ENCODE data around the gene THEMIS. TPM values are rescaled to one million over a fixed set of nuclear protein-coding genes. Genes with fewer than 3 reads are reported as not detected.

THEMIS gene
- total RNA-seq, 3 donors from 2014 or later, result 0.96 to 2.6 (median 1.3) TPM

- no peaks in the 10 kb centered on the region for H3K36me3 ChIP-seq
- intact Hi-C loops (cut with DNase I; ENCODE audit: low total_unique reads), result no loop called here
Observed at GRCh38 chr6:127865108-127865507, 35.8 kb downstream of the THEMIS start.

GRCh38 chr6:127864701-127865100 is 36.2 kb downstream of the THEMIS start:
- Histone ChIP-seq H3K36me3 (no peaks in the 10 kb centered on the region), H3K27me3 (no peaks in the 10 kb centered on the region), H3K27ac (no peak overlapping the region), H3K4me3 (no peak overlapping the region), H3K9me3 (no peaks in the 10 kb centered on the region), H3K4me1 (no peaks in the 10 kb centered on the region)
- intact Hi-C loops (cut with DNase I; ENCODE audit: low total_unique reads), result no loop called here
- TF ChIP-seq CTCF (IDR thresholded peaks at IDR 0.05) (no peak), POLR2A (IDR thresholded peaks at IDR 0.05) (no peak), POLR2AphosphoS5 (IDR thresholded peaks at IDR 0.05) (no peak)
- DNase-seq (ENCODE audit: low spot score in 2 of 2), result no peak

More at GRCh38 chr6:127865108-127865507, 35.8 kb downstream of the THEMIS start:
- Histone ChIP-seq H3K4me3 (no peak overlapping the region), H3K27me3 (no peaks in the 10 kb centered on the region), H3K27ac (no peak overlapping the region), H3K9me3 (no peaks in the 10 kb centered on the region), H3K4me1 (no peaks in the 10 kb centered on the region)
- DNase-seq (ENCODE audit: low spot score in 2 of 2), result no peak
- TF ChIP-seq CTCF (IDR thresholded peaks at IDR 0.05) (no peak), POLR2AphosphoS5 (IDR thresholded peaks at IDR 0.05) (no peak), POLR2A (IDR thresholded peaks at IDR 0.05) (no peak)

- intact Hi-C loops (cut with DNase I; ENCODE audit: low total_unique reads), result no loop called here
- no peaks in the 10 kb centered on the region for H3K27me3 ChIP-seq
- DNase-seq (ENCODE audit: low spot score in 2 of 2), result no peak
- no peaks in the 10 kb centered on the region for H3K9me3 ChIP-seq
- no peak overlapping the region for H3K27ac ChIP-seq
- H3K36me3 ChIP-seq, result no peaks in the 10 kb centered on the region
- H3K4me1 ChIP-seq, result no peaks in the 10 kb centered on the region
- H3K4me3 ChIP-seq, result no peak overlapping the region
- TF ChIP-seq POLR2A (IDR thresholded peaks at IDR 0.05) (no peak), POLR2AphosphoS5 (IDR thresholded peaks at IDR 0.05) (no peak), CTCF (IDR thresholded peaks at IDR 0.05) (no peak)
Observed at GRCh38 chr6:127860723-127861122, 40.1 kb downstream of the THEMIS start.

- TF ChIP-seq CTCF (IDR thresholded peaks at IDR 0.05), result no peak
- no peak for TF ChIP-seq POLR2AphosphoS5 (IDR thresholded peaks at IDR 0.05)
- no peak for TF ChIP-seq POLR2A (IDR thresholded peaks at IDR 0.05)
- no peaks in the 10 kb centered on the region for H3K9me3 ChIP-seq
- H3K36me3 ChIP-seq, result no peaks in the 10 kb centered on the region
- no peak for DNase-seq (ENCODE audit: low spot score in 2 of 2)
- no peaks in the 10 kb centered on the region for H3K27me3 ChIP-seq
- H3K4me1 ChIP-seq, result no peaks in the 10 kb centered on the region
- no peak overlapping the region for H3K4me3 ChIP-seq
- H3K27ac ChIP-seq, result no peak overlapping the region
- intact Hi-C loops (cut with DNase I; ENCODE audit: low total_unique reads), result no loop called here
Observed at GRCh38 chr6:127859956-127860355, 40.9 kb downstream of the THEMIS start.

GRCh38 chr6:127858727-127859391 is 42.0 kb downstream of the THEMIS start:
- no peak overlapping the region for H3K4me3 ChIP-seq
- TF ChIP-seq CTCF (IDR thresholded peaks at IDR 0.05) (no peak), POLR2A (IDR thresholded peaks at IDR 0.05) (no peak), POLR2AphosphoS5 (IDR thresholded peaks at IDR 0.05) (no peak)
- no peaks in the 10 kb centered on the region for H3K36me3 ChIP-seq
- intact Hi-C loops (cut with DNase I; ENCODE audit: low total_unique reads), result no loop called here
- DNase-seq (ENCODE audit: low spot score in 2 of 2), result no peak
- H3K27me3 ChIP-seq, result no peaks in the 10 kb centered on the region
- no peaks in the 10 kb centered on the region for H3K9me3 ChIP-seq
- H3K4me1 ChIP-seq, result no peaks in the 10 kb centered on the region
- H3K27ac ChIP-seq, result no peak overlapping the region
